GM10248 (cell line): Measurements from ENCODE around the gene FUT7.

ENCODE experiments used
- CTCF ChIA-PET: fragments of 300-600 bp; sonication (Branson Sonifier 250); formaldehyde crosslinking; extraction: SDS; loops from one replicate; lab custom pipeline; 2021; ENCODE audit warnings: antibody characterized with exemption; lab: Yijun Ruan, JAX
- POLR2A ChIA-PET: fragments of 350-650 bp; sonication (Branson Sonifier 250); formaldehyde crosslinking; extraction: SDS; loops from one replicate; lab custom pipeline; 2020; ENCODE audit warnings: antibody characterized with exemption; lab: Yijun Ruan, JAX
- DNase-seq: peaks from one replicate; pipeline ENCODE4 v3.0.0; 2012; ENCODE audit errors: extremely low spot score
- CTCF ChIP-seq: IDR thresholded peaks from 2 replicates; pipeline ENCODE4 v1.5.1; 2012; ENCODE audit warnings: mild to moderate bottlenecking, low read depth; ENCODE audit errors: extremely low read depth, missing control alignments, control extremely low read depth

Gene FUT7

DNA sequence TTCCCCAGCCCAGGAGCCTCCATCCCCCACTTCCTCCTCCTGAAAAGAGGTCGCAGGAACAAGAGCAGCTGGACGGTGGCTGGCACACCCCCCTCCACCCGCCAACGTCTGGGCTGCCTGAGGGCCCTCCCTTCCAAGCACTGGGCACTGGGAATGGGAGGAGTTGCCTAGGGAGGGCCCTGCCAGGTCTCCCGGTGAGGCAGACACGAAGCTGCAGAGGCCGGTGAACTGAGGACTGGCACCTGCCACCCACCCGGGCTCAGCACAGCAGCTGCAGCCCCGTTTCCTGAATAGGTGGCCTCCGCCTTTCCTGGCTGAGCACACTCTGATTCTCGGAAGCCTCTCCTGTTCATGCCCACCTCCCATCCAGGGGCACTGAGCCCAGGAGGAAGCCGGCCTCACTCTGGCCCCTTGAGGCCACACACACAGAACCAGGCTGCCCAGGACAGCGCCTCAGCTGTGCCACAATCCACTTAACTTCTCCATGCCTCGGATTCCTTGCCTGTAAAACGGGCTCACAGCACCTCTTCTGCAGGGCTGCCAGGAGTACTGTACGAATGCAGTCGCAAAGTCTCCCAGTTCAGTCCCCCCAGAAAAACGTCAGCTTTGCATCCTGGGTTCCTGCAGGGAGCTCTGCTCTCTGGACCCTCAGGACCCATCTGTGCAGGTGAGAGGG lies 12.8 kb upstream of the FUT7 start:
- no peak for DNase-seq
- no peak for TF ChIP-seq CTCF
- ChIA-PET POLR2A (no interaction called here), CTCF (interaction anchor here (1.0 to 2.5 kb wide), 9 partner anchors 8 to 254 kb away, joined by 3 to 18 read pairs (median 4); partner anchors contain the start of gene TMEM141)

DNA sequence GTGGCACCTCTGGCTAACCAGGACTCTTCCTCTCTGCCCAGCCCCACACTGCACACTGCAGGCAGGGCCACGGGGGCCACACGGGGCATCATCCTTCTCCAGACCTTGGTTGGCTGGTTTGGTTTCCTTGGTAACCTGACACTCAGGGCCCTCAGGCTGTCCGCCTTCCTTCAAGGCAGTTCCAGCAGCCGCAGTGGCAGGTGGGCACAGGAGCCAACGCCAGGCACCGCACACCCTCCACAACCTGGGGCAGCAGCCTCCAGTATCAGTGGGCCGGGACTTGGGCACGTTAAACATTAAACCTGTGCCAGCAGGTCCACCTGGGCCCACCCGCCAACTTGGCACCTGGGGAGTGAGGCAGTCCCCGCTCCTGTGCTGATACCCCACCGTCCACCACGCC lies 12.1 kb upstream of the FUT7 start:
- TF ChIP-seq CTCF: no peak
- CTCF ChIA-PET: interaction anchor here (1.2 to 2.5 kb wide), 6 partner anchors 8 to 253 kb away, joined by 3 to 18 read pairs (median 6); partner anchors contain the start of gene TMEM141
- no peak for DNase-seq
- POLR2A ChIA-PET: no interaction called here

- no peak for TF ChIP-seq CTCF
- POLR2A ChIA-PET: no interaction called here
- no peak for DNase-seq
- CTCF ChIA-PET: interaction anchor here (1.2 to 2.5 kb wide), 4 partner anchors 7 to 21 kb away, joined by 3 to 18 read pairs (median 6); no protein-coding TSS in a partner anchor
Measured at GRCh38 chr9:137042751-137043727, 11.2 kb upstream of the FUT7 start.

- no peak for TF ChIP-seq CTCF
- no peak for DNase-seq
- ChIA-PET CTCF (no interaction called here), POLR2A (no interaction called here)
Measured at GRCh38 chr9:137041124-137041523, 9.2 kb upstream of the FUT7 start.

DNA sequence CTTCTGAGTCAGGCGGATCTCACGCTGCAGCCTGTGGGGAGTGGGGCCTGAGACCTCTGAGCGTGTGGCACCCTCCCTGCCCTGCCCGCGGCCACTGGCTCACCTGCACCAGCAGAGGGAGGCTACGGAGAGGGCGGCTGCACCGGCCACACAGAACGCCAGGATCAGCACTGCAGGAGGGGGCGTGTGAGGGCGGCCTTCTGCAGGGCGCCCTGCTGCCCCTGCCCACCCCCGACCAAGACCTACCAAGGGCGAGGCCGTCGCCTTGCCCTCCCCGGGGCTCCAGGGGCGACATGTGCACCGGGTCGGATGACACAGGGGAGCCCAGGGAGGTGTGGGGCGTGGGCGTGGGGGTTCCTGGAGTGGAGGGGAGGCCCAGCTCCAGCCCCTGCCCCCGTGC lies 8.7 kb upstream of the FUT7 start:
- DNase-seq: no peak
- CTCF ChIA-PET: interaction anchor here (1.2 kb wide), 1 partner anchor 11 kb away, joined by 7 read pairs; no protein-coding TSS in a partner anchor
- no peak for TF ChIP-seq CTCF
- POLR2A ChIA-PET: no interaction called here
